HG02610 (cell line): ENCODE measurements around the gene MNAT1.
"Not testable (repeated sequence)": the region's sequence is repeated elsewhere in the genome, so short reads cannot be mapped to it uniquely, and the experiment has no call there.

Experiments used
- ATAC-seq: cut with Tn5 transposase; IDR thresholded peaks from one replicate; pipeline ENCODE4 v1.9.1; 2021; ENCODE audit warnings: mild to moderate bottlenecking, moderate library complexity; ENCODE audit not compliant: unreplicated experiment

MNAT1 gene

GRCh38 chr14:60734465-60735242 is at the start of gene MNAT1:
MNAT1 (plus strand) TSS chr14:60734761; CDS start chr14:60734863, 102 bp downstream.
- ATAC-seq, result peak; percentile 89

- ATAC-seq, result no peak
Measured at GRCh38 chr14:60686865-60687264, 47.7 kb upstream of the MNAT1 start.

GRCh38 chr14:60691383-60692113 is 43.0 kb upstream of the MNAT1 start:
- no peak for ATAC-seq

- no peak for ATAC-seq
Measured at GRCh38 chr14:60695327-60695726, 39.2 kb upstream of the MNAT1 start.

- ATAC-seq, result no peak
Measured at GRCh38 chr14:60700598-60700997, 34.0 kb upstream of the MNAT1 start.

- no peak for ATAC-seq
Measured at GRCh38 chr14:60705100-60705499, 29.5 kb upstream of the MNAT1 start.

GRCh38 chr14:60707858-60708257 is 26.7 kb upstream of the MNAT1 start:
- ATAC-seq, result no peak

- no peak for ATAC-seq
Measured at GRCh38 chr14:60710494-60710893, 24.1 kb upstream of the MNAT1 start.

- no peak for ATAC-seq
Measured at GRCh38 chr14:60713513-60713912, 21.0 kb upstream of the MNAT1 start.

GRCh38 chr14:60720391-60720790 is 14.2 kb upstream of the MNAT1 start:
- ATAC-seq, result no peak

GRCh38 chr14:60720962-60721325 is 13.6 kb upstream of the MNAT1 start:
- no peak for ATAC-seq

- ATAC-seq, result no peak
Measured at GRCh38 chr14:60721326-60722106, 13.0 kb upstream of the MNAT1 start.

GRCh38 chr14:60722107-60722356 is 12.5 kb upstream of the MNAT1 start:
- ATAC-seq, result no peak

GRCh38 chr14:60722357-60723115 is 12.0 kb upstream of the MNAT1 start:
- no peak for ATAC-seq

GRCh38 chr14:60723116-60723906 is 11.2 kb upstream of the MNAT1 start:
- ATAC-seq, result no peak

GRCh38 chr14:60723907-60724618 is 10.5 kb upstream of the MNAT1 start, which contains the start of gene SIX4:
SIX4 (minus strand) TSS chr14:60724351; CDS start chr14:60724074, 277 bp downstream.
- peak; percentile 73 for ATAC-seq

GRCh38 chr14:60731291-60731690 is 3.3 kb upstream of the MNAT1 start:
- ATAC-seq, result not testable (repeated sequence)

- ATAC-seq, result no peak
Measured at GRCh38 chr14:60732840-60733483, 1.6 kb upstream of the MNAT1 start.

- no peak for ATAC-seq
Measured at GRCh38 chr14:60735416-60735815, 855 bp downstream of the MNAT1 start.
